ENCODE results near the gene CDC42SE1.

CDC42SE1 gene

GRCh38 chr1:151008244-151009205 lies 50.9 kb downstream of the CDC42SE1 start, which contains the start of gene PRUNE1:
Gene PRUNE1, plus strand, starts transcription at chr1:151008449. Its CDS starts 184 bp downstream, at chr1:151008633.
- DNase-seq (ENCODE audit: low read depth) = peak; percentile 73

GRCh38 chr1:151007853-151008243 lies 51.6 kb downstream of the CDC42SE1 start:
- DNase-seq (ENCODE audit: low read depth) = no peak

- DNase-seq (ENCODE audit: low read depth) = peak; percentile 57
Measured at GRCh38 chr1:151006327-151007052, 52.9 kb downstream of the CDC42SE1 start, which contains the start of gene MINDY1. Gene MINDY1, minus strand, starts transcription at chr1:151006902. Its CDS starts 4,285 bp downstream, at chr1:151002617.

- no peak for DNase-seq (ENCODE audit: low read depth)
Measured at GRCh38 chr1:151005729-151006319, 53.6 kb downstream of the CDC42SE1 start.

DNA sequence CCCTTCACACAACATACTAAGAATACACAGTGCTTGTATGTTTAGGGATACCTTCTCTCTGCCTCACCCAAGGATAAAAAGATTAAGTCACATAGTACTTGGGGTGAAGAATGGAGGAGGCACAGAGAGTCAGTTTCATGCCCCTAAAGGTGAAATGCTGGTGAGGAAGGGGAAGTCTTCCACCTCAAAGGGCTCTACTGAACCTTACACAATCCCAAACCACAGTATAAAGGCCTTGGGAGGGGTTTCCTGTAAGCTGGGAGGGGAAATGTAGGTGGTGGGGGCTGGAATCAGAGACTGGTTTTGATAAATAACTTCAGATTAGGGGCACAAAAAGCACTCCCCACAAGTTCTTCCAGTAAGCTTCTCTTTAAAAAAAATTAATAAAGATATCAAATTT lies 56.2 kb downstream of the CDC42SE1 start:
- DNase-seq (ENCODE audit: low read depth) = no peak

DNA sequence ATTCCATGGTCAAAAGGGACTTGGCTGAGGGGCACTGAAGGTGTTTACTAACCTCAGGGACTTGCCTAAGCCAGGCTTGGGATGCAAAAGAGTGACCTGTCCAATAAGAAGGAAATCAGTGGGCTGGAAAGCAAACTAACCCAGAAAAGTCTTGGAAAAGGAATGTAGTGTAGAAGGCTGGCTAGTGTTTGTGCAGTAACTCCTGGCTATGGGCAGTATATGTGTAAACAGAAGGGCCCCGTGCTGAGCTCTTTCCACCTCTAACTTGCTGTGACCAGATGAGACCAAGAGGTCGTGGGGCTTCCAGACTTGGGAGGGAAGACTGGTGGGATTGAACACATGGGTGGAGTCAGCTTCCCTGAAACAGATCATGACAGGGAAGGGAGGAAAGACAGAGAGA lies 56.8 kb downstream of the CDC42SE1 start:
- DNase-seq (ENCODE audit: low read depth) = no peak

- DNase-seq (ENCODE audit: low read depth) = no peak
Measured at GRCh38 chr1:151002051-151002450, 57.4 kb downstream of the CDC42SE1 start.

DNA sequence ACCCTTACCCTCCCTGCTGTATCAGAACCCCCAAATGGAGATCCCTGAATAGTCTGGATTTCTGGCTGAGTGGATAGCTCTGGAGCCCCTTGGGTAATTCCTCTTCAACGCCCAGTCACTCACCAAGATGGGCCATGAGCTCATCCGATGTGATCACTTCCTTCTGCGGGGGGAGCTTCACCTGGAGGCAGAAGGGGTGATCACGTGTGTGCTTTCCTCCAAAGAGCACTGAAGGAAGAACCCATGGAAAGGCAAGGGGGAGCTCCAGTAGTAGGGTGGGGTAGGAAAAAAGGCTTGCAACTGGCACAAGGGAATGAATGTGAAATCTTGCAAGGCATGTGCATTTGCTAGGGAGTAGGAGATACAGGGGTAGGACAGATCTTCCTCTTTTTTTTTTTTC lies 57.8 kb downstream of the CDC42SE1 start:
- no peak for DNase-seq (ENCODE audit: low read depth)
